ENCODE results near the gene CELF4. TPM values are rescaled to one million over a fixed set of nuclear protein-coding genes. Genes with fewer than 3 reads are reported as not detected.

CELF4 gene
- total RNA-seq, 3 donors from 2014 or later (not counting 1 experiment from before 2014, with no cell fraction given), result not detected

GRCh38 chr18:37328946-37329719, 236.5 kb downstream of the CELF4 start:
- no peaks in the 10 kb centered on the region for H3K4me1 ChIP-seq (ENCODE audit: control insufficient read depth, insufficient read depth, low read length)
- WGBS (ENCODE audit: insufficient coverage), result 63% methylated on average over 6 of the region's 7 CpGs
- no peak overlapping the region for H3K27ac Mint-ChIP-seq
- no peak for DNase-seq
- H3K36me3 Mint-ChIP-seq, result no peaks in the 10 kb centered on the region
- H3K27me3 ChIP-seq (ENCODE audit: control insufficient read depth, insufficient read depth, low read length), result no peaks in the 10 kb centered on the region
- H3K9me3 ChIP-seq (ENCODE audit: control insufficient read depth, insufficient read depth, low read length), result no peaks in the 10 kb centered on the region
- no peak overlapping the region for H3K27ac ChIP-seq (ENCODE audit: low read length)
- intact Hi-C loops (cut with micrococcal nuclease), result no loop called here
- no peaks in the 10 kb centered on the region for H3K4me1 Mint-ChIP-seq
- H3K4me3 Mint-ChIP-seq, result no peak overlapping the region
- no peak overlapping the region for H3K4me3 ChIP-seq (ENCODE audit: low read length)
- H3K27me3 Mint-ChIP-seq (ENCODE audit: low read depth in 2 of 2), result no peaks in the 10 kb centered on the region
- ATAC-seq, result no peak
- no peaks in the 10 kb centered on the region for H3K36me3 ChIP-seq (ENCODE audit: control insufficient read depth, insufficient read depth, low read length)
- TF ChIP-seq CTCF (IDR thresholded peaks at IDR 0.05), result no peak
- no peaks in the 10 kb centered on the region for H3K9me3 Mint-ChIP-seq

DNA sequence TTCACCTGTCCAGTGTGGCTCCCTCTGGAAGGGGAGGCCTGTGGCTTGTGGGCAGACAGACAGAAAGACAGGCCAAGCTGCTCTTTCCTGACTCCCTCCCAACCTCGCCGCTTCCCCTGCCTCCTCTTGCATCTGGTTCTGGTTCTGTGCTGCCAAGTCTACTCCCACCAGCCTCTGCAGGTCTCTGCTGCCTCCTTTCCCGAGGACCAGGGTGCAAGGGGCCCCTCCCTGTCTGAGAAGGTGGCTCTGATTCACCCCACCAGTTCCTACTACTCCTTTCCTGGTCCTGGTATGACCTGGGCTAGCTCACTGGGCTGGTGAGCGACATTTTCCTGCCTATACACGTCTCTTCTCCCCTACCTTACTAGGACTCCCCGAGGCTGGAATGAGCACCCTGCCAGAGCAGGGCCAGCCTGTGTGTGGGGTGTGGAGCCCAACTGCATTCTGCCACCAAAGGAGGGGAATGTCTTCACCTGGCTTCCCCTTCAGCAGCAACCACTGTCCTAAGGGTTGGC, 238.5 kb downstream of the CELF4 start:
- ATAC-seq (no peak), DNase-seq (no peak)
- no peaks in the 10 kb centered on the region for H3K9me3 ChIP-seq (ENCODE audit: control insufficient read depth, insufficient read depth, low read length)
- Mint-ChIP-seq H3K27me3 (ENCODE audit: low read depth in 2 of 2) (no peaks in the 10 kb centered on the region), H3K9me3 (no peaks in the 10 kb centered on the region), H3K36me3 (no peaks in the 10 kb centered on the region), H3K4me3 (no peak overlapping the region), H3K27ac (no peak overlapping the region), H3K4me1 (no peaks in the 10 kb centered on the region)
- WGBS (ENCODE audit: insufficient coverage), result 71% methylated on average over 5 of the region's 6 CpGs
- no peaks in the 10 kb centered on the region for H3K36me3 ChIP-seq (ENCODE audit: control insufficient read depth, insufficient read depth, low read length)
- no peaks in the 10 kb centered on the region for H3K4me1 ChIP-seq (ENCODE audit: control insufficient read depth, insufficient read depth, low read length)
- H3K27me3 ChIP-seq (ENCODE audit: control insufficient read depth, insufficient read depth, low read length), result no peaks in the 10 kb centered on the region
- TF ChIP-seq CTCF (IDR thresholded peaks at IDR 0.05), result no peak
- no peak overlapping the region for H3K4me3 ChIP-seq (ENCODE audit: low read length)
- intact Hi-C loops (cut with micrococcal nuclease), result no loop called here
- H3K27ac ChIP-seq (ENCODE audit: low read length), result no peak overlapping the region

DNA sequence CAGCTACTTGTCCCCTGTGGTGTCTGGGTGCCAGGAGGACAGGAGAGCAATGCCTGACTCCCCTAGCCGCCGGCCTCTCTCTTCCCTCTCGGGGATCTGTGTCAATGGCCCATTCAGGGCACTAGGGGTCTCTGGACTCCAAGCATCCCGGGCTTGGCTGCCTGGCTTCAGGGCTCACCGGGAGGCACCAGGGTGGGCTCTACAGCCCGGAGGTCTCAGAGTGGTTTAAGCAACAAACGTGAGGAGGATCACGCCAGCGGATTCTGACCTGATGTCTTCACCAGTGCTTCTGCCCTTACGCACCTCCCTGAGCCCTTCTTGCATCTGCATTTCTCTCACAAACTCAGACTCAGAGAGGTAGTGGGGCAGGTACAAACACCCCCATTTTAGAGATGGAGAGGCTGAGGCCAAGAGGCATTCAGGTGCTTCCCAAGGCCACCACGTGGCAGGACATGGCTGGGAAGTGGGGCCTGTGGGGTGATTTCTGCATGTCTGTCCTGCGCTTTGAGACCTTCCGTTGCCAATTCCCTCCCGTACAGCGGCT, 243.0 kb downstream of the CELF4 start:
- no peak overlapping the region for H3K27ac Mint-ChIP-seq
- H3K27me3 Mint-ChIP-seq (ENCODE audit: low read depth in 2 of 2), result no peaks in the 10 kb centered on the region
- Histone ChIP-seq H3K27ac (ENCODE audit: low read length) (no peak overlapping the region), H3K27me3 (ENCODE audit: control insufficient read depth, insufficient read depth, low read length) (no peaks in the 10 kb centered on the region), H3K9me3 (ENCODE audit: control insufficient read depth, insufficient read depth, low read length) (no peaks in the 10 kb centered on the region), H3K4me1 (ENCODE audit: control insufficient read depth, insufficient read depth, low read length) (no peaks in the 10 kb centered on the region), H3K4me3 (ENCODE audit: low read length) (no peak overlapping the region), H3K36me3 (ENCODE audit: control insufficient read depth, insufficient read depth, low read length) (no peaks in the 10 kb centered on the region)
- ATAC-seq (no peak), DNase-seq (peak in 1 of 2 donors; percentile 24)
- H3K4me1 Mint-ChIP-seq, result no peaks in the 10 kb centered on the region
- H3K4me3 Mint-ChIP-seq, result no peak overlapping the region
- WGBS (ENCODE audit: insufficient coverage), result 43% methylated on average over 15 of the region's 15 CpGs
- intact Hi-C loops (cut with micrococcal nuclease), result no loop called here
- TF ChIP-seq CTCF (IDR thresholded peaks at IDR 0.05), result peak; percentile 38
- no peaks in the 10 kb centered on the region for H3K9me3 Mint-ChIP-seq
- no peaks in the 10 kb centered on the region for H3K36me3 Mint-ChIP-seq
